Measurements from ENCODE around the gene THSD4.

Gene THSD4

DNA sequence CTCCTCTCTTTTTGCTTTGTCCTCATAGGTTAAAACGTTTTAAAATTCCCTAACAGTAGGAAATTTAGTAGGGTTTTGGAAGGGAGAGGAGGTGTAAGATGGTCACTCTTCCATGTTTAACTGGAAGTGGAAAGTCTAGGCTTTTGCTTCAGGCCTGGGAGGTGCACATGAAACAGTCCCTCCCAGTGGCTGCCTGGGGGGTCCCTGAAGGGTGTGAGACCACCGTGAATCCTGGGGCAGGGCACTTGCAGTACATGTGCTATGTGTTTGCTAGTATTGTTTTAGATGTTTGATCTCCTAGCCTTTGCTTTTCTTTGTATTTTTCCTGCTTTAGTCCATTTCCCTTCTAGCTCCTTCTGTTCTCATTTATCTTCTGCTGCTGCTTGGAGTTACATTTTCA is 178.5 kb downstream of the THSD4 start:
- no peaks in the 10 kb centered on the region for H3K9me3 ChIP-seq (ENCODE audit: insufficient read depth, low read length)
- H3K27ac ChIP-seq (ENCODE audit: low read length), result no peak overlapping the region
- H3K4me3 ChIP-seq (ENCODE audit: low read length), result no peak overlapping the region
- TF ChIP-seq EZH2phosphoT487 (IDR thresholded peaks at IDR 0.05; ENCODE audit: low read depth) (no peak), CTCF (IDR thresholded peaks at IDR 0.05; ENCODE audit: low read depth, low read length) (no peak)
- H2AFZ ChIP-seq (ENCODE audit: low read depth, low read length), result no peak overlapping the region
- peaks cover 26% of the 10 kb centered on the region for H3K27me3 ChIP-seq (ENCODE audit: low read depth, low read length)
- H3K4me1 ChIP-seq (ENCODE audit: low read length), result peaks cover 12% of the 10 kb centered on the region
- no peaks in the 10 kb centered on the region for H4K20me1 ChIP-seq (ENCODE audit: insufficient read depth, low read length)
- no peaks in the 10 kb centered on the region for H3K36me3 ChIP-seq (replicated peaks; ENCODE audit: low read depth, low read length)
- H3K4me2 ChIP-seq (ENCODE audit: low read length), result no peak overlapping the region
- H3K9ac ChIP-seq (ENCODE audit: low read length), result no peak overlapping the region
- no peaks in the 10 kb centered on the region for H3K79me2 ChIP-seq (ENCODE audit: low read length)

DNA sequence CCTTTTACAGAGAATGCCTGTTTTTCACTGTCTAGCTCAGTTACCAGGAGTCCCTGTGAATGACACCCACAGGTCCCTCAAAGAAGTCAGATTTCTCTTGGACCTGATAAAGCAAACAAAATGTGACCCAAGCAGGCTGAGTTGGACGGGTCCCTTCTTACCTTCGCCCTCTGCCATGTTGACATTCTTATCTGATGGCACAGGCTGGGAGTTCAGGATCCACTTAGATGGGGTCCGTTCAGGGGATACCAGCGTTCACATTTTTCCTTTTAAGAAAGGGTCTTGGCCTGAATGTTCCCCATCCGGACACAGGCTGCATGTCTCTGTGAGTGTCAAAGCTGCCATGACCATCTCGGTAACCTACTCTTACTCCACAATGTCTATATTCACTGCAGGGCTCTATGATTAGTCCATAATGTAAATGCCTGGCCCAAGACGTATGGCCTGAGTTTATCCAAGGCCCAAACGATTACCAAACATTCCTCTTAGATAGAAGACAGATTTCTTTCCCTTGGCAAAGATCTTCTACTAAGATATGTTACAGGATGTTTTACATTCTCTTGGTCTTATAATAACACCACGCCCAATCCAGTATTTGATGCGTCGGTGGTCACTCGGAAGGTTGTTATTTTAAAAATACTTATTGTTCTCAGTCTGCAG is 179.1 kb downstream of the THSD4 start:
- no peaks in the 10 kb centered on the region for H4K20me1 ChIP-seq (ENCODE audit: insufficient read depth, low read length)
- H3K9ac ChIP-seq (ENCODE audit: low read length), result no peak overlapping the region
- peaks cover 22% of the 10 kb centered on the region; the same call in 1 of the 2 replicates for H3K27me3 ChIP-seq (ENCODE audit: low read depth, low read length)
- TF ChIP-seq CTCF (IDR thresholded peaks at IDR 0.05; ENCODE audit: low read depth, low read length), result no peak
- H3K4me2 ChIP-seq (ENCODE audit: low read length), result no peak overlapping the region
- H2AFZ ChIP-seq (ENCODE audit: low read depth, low read length), result no peak overlapping the region
- H3K79me2 ChIP-seq (ENCODE audit: low read length), result no peaks in the 10 kb centered on the region
- no peak overlapping the region for H3K27ac ChIP-seq (ENCODE audit: low read length)
- H3K36me3 ChIP-seq (replicated peaks; ENCODE audit: low read depth, low read length), result no peaks in the 10 kb centered on the region
- peaks cover 12% of the 10 kb centered on the region for H3K4me1 ChIP-seq (ENCODE audit: low read length)
- H3K9me3 ChIP-seq (ENCODE audit: insufficient read depth, low read length), result no peaks in the 10 kb centered on the region
- H3K4me3 ChIP-seq (ENCODE audit: low read length), result no peak overlapping the region

GRCh38 chr15:71294911-71295602 is 179.8 kb downstream of the THSD4 start:
- H3K4me1 ChIP-seq (ENCODE audit: low read length), result peaks cover 12% of the 10 kb centered on the region
- H4K20me1 ChIP-seq (ENCODE audit: insufficient read depth, low read length), result no peaks in the 10 kb centered on the region
- no peak overlapping the region for H3K4me3 ChIP-seq (ENCODE audit: low read length)
- H3K9me3 ChIP-seq (ENCODE audit: insufficient read depth, low read length), result no peaks in the 10 kb centered on the region
- peaks cover 18% of the 10 kb centered on the region; the same call in 1 of the 2 replicates for H3K27me3 ChIP-seq (ENCODE audit: low read depth, low read length)
- H3K4me2 ChIP-seq (ENCODE audit: low read length), result peak overlapping the region; percentile 18
- H3K79me2 ChIP-seq (ENCODE audit: low read length), result no peaks in the 10 kb centered on the region
- H3K36me3 ChIP-seq (replicated peaks; ENCODE audit: low read depth, low read length), result no peaks in the 10 kb centered on the region
- H3K9ac ChIP-seq (ENCODE audit: low read length), result no peak overlapping the region
- no peak overlapping the region for H2AFZ ChIP-seq (ENCODE audit: low read depth, low read length)
- TF ChIP-seq CTCF (IDR thresholded peaks at IDR 0.05; ENCODE audit: low read depth, low read length), result no peak
- TF ChIP-seq EZH2phosphoT487 (IDR thresholded peaks at IDR 0.05; ENCODE audit: low read depth), result no peak
- H3K27ac ChIP-seq (ENCODE audit: low read length), result no peak overlapping the region

DNA sequence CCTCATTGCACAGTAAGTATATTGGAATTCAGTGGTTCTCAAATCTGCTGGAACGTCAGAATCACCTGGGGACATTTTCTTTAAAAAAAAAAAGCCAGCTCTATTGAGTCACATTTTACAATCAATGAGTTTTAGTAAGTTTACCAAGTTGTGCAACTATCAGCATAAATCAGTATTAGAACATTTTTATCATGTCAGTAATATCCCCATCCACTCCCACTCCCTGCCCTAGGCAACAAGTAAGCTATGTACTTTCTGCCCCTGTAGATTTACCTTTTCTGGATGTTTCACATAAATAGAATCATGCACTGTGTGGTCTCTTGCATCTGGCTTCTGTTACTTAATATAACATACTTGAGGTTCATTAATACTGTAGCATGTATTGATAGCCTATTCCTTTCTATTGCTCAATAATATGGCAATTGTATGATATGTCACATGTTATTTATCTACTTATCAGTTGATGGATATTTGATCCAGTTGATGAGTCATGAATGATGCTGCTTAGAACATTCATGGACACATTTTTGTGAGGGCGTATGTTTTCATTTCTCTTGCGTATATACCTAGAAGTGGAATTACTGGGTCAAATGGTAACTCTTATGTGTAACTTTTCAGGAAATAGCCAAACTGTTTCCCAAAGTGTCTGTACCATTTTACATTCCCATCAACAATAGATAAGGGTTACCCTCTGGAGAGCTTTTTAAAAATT is 180.5 kb downstream of the THSD4 start:
- Histone ChIP-seq H3K27ac (ENCODE audit: low read length) (no peak overlapping the region), H2AFZ (ENCODE audit: low read depth, low read length) (no peak overlapping the region), H3K4me3 (ENCODE audit: low read length) (no peak overlapping the region), H3K36me3 (replicated peaks; ENCODE audit: low read depth, low read length) (no peaks in the 10 kb centered on the region), H3K4me1 (ENCODE audit: low read length) (peaks cover 12% of the 10 kb centered on the region), H3K9ac (ENCODE audit: low read length) (no peak overlapping the region), H3K27me3 (ENCODE audit: low read depth, low read length) (peaks cover 18% of the 10 kb centered on the region; the same call in 1 of the 2 replicates), H3K4me2 (ENCODE audit: low read length) (peak overlapping the region; percentile 18; the same call in 1 of the 2 replicates), H3K79me2 (ENCODE audit: low read length) (no peaks in the 10 kb centered on the region), H4K20me1 (ENCODE audit: insufficient read depth, low read length) (no peaks in the 10 kb centered on the region), H3K9me3 (ENCODE audit: insufficient read depth, low read length) (no peaks in the 10 kb centered on the region)
- TF ChIP-seq CTCF (IDR thresholded peaks at IDR 0.05; ENCODE audit: low read depth, low read length), result no peak
- no peak for TF ChIP-seq EZH2phosphoT487 (IDR thresholded peaks at IDR 0.05; ENCODE audit: low read depth)

Measured in OCI-LY3 (cell line).